HG03378 (cell line): ENCODE measurements around the gene OR6C74.

ENCODE experiments used
- ATAC-seq: cut with Tn5 transposase; IDR thresholded peaks from one replicate; pipeline ENCODE4 v1.9.1; 2021; ENCODE audit warnings: mild to moderate bottlenecking, moderate library complexity; ENCODE audit not compliant: unreplicated experiment

OR6C74 gene

GRCh38 chr12:55244309-55244708, at the start of gene OR6C74:
OR6C74 (plus strand) TSS chr12:55244609; CDS start chr12:55247288, 2,679 bp downstream.
- no peak for ATAC-seq

DNA sequence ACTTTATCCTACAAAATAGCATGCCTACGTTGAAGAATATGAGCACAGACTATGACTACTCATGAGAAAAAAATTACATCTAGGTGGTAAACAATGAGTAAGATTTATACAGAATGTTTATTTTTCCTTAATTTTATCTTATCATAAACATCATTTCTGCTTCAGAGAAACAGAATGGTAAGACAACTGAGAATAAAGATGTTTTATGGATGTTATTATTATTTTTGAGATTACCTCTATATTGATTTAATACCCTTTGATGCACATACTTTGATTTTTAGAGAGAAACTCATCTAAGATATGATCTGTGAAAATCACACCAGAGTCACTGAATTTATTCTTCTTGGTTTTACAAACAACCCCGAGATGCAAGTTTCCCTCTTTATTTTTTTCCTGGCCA, 23.7 kb upstream of the OR6C74 start, which contains the start of gene OR10A7:
TSS of gene OR10A7 (plus strand) at position 301 of the 400 bp plus-strand sequence. CDS start at position 301, 0 bp downstream.
- no peak for ATAC-seq

DNA sequence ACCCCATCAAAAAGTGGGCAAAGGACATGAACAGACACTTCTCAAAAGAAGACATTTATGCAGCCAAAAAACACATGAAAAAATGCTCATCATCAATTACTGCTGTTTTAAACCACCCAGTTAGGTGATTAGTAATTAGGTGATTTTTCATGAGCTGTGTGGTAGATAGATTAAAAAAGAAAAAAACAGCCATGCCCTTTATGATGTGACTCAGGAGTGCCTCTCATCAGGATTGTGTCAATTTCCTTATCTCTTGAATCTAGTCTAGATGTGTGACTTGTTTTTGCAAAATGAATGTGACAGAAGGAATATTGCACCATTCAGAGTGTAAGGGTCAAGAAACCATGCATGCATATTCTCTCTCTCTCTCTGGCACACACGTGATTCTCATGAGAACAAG, 17.9 kb upstream of the OR6C74 start:
- ATAC-seq: no peak

GRCh38 chr12:55227643-55228042, 16.8 kb upstream of the OR6C74 start:
- ATAC-seq: no peak

- ATAC-seq: no peak
Observed at GRCh38 chr12:55246159-55246558, 1.8 kb downstream of the OR6C74 start.

- no peak for ATAC-seq
Observed at GRCh38 chr12:55250944-55251343, 6.5 kb downstream of the OR6C74 start.

- no peak for ATAC-seq
Observed at GRCh38 chr12:55253281-55253680, 8.9 kb downstream of the OR6C74 start.

- no peak for ATAC-seq
Observed at GRCh38 chr12:55256831-55257230, 12.4 kb downstream of the OR6C74 start.

- no peak for ATAC-seq
Observed at GRCh38 chr12:55258303-55258702, 13.9 kb downstream of the OR6C74 start.

DNA sequence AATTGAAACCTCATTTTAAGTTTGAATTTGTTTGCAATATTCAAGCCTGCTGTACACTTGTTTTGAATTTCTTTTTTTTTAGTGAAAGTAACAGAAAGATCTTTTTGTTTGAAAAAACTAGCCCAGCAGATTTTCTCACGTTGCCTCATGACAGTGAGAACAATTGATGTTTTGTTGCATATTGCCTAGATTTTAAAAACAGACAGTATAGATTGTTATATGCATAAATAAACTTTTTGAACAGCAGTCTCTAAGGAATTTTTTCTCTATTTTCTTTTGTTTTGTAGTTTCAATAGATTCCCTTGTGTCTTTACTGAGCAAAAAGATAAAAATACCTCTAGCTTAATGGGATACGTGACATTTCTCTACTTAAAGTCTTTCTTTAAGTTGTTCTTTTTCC, 36.6 kb downstream of the OR6C74 start:
- ATAC-seq: no peak

DNA sequence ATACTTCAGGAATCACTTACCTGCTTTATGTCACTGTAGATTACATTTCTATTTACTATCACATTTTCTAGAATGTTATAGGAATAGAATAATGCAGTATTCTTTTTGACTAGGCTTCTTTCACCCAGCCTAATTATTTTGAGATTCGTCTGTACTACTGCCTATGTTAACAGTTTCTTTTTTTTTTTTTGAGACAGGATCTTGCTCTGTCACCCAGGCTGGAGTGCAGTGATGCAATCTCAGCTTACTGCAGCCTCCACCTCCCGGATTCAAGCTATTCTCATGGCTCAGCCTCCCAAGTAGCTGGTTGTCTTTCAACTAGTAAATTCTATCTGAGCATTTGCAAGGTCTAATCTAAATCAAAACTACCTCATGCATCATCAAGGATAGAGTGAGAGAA, 45.6 kb downstream of the OR6C74 start:
- no peak for ATAC-seq
